Measurements from ENCODE around the gene DLGAP1. TPM values are rescaled to one million over a fixed set of nuclear protein-coding genes. Genes with fewer than 3 reads are reported as not detected.

DLGAP1 gene
- total and polyA plus RNA-seq, 10 of the 15 experiments (the other 5 are each of a cell fraction or from before 2014, with no cell fraction given), result 0.23 to 27.6 (median 1.9) TPM

GRCh38 chr18:4101009-4101408 lies 354.1 kb downstream of the DLGAP1 start (continued):
- TF ChIP-seq SKIL (IDR thresholded peaks at IDR 0.05; ENCODE audit: low read depth, poor library complexity, severe bottlenecking) (peak; percentile 83), TBL1XR1 (IDR thresholded peaks at IDR 0.05; ENCODE audit: low read depth, low read length) (no peak), ZBTB4 (CRISPR knock-in tag; IDR thresholded peaks at IDR 0.05) (no peak), BMI1 (IDR thresholded peaks at IDR 0.05; ENCODE audit: borderline replicate concordance) (0 out of 2 replicates have a peak, but pooled peaks have one; percentile 19), KAT2A (conservative IDR thresholded peaks at IDR 0.05; ENCODE audit: control insufficient read depth, low read depth, low read length) (no peak), MLLT1 (IDR thresholded peaks at IDR 0.05) (0 out of 2 replicates have a peak, but pooled peaks have one; percentile 21), FOS (IDR thresholded peaks at IDR 0.05; ENCODE audit: borderline replicate concordance, extremely low read depth, insufficient read length) (no peak), MXI1 (IDR thresholded peaks at IDR 0.05; ENCODE audit: low read depth, low read length) (no peak), RAD51 (IDR thresholded peaks at IDR 0.05) (no peak), NFIC (IDR thresholded peaks at IDR 0.05; ENCODE audit: low read depth, low read length) (no peak), IKZF1 (conservative IDR thresholded peaks at IDR 0.05) (peak; percentile 49), EP300 (IDR thresholded peaks at IDR 0.05; ENCODE audit: borderline replicate concordance in 1 of 2, control insufficient read depth in 1 of 2, low read depth in 2 of 2, low read length in 2 of 2) (peak; percentile 35 to 40; a peak in 1 of 4 replicates), TARDBP (IDR thresholded peaks at IDR 0.05; ENCODE audit: borderline replicate concordance) (no peak), ZBED1 (IDR thresholded peaks at IDR 0.05; ENCODE audit: borderline replicate concordance) (no peak), BCL11A (IDR thresholded peaks at IDR 0.05; ENCODE audit: low read depth, low read length) (peak; percentile 71), RB1 (IDR thresholded peaks at IDR 0.05; ENCODE audit: borderline replicate concordance) (no peak), MYB (IDR thresholded peaks at IDR 0.05; ENCODE audit: borderline replicate concordance, low read depth, low read length) (no peak), MAX (IDR thresholded peaks at IDR 0.05; ENCODE audit: low read depth, low read length) (no peak), SMAD1 (IDR thresholded peaks at IDR 0.05; ENCODE audit: low read depth, partially characterized antibody) (peak; percentile 15), ZNF687 (IDR thresholded peaks at IDR 0.05) (peak; percentile 87)
